K562 (cell line): ENCODE measurements around the gene RNF17. TPM values are rescaled to one million over a fixed set of nuclear protein-coding genes. Genes with fewer than 3 reads are reported as not detected.

ENCODE experiments used
- DNMT1 ChIP-seq: fragments of 450-650 bp; IDR thresholded peaks from 2 replicates; pipeline ENCODE4 v1.6.1; 2016; ENCODE audit warnings: antibody characterized with exemption, mild to moderate bottlenecking
- PHB2 ChIP-seq: fragments of 450-650 bp; IDR thresholded peaks from 2 replicates; pipeline ENCODE4 v1.6.1; 2017; ENCODE audit warnings: low read depth
- SOX6 ChIP-seq: fragments of 450-650 bp; IDR thresholded peaks from 2 replicates; pipeline ENCODE4 v1.6.1; 2014; ENCODE audit warnings: mild to moderate bottlenecking
- STAT5B ChIP-seq: fragments of 250-450 bp; sonication (Bioruptor Pico); IDR thresholded peaks from 2 replicates; pipeline ENCODE4 v1.8.0; 2021; ENCODE audit warnings: mild to moderate bottlenecking, inconsistent platforms
- TCF3 ChIP-seq: sonication (generic); formaldehyde crosslinking; IDR thresholded peaks from 2 replicates; pipeline ENCODE4 v1.4.0; 2020; ENCODE audit warnings: mild to moderate bottlenecking, missing genetic modification reagents
- ZSCAN29 ChIP-seq: fragments of 450-650 bp; IDR thresholded peaks from 2 replicates; pipeline ENCODE4 v1.6.1; 2017
- polyA plus RNA-seq, 8 experiments: library from polyadenylated mRNA; depleted of rRNA in 4 of 8; stranded (reverse) in 5 of 8; unstranded in 3 of 8; fragments of >200 nt; fragmentation: Nextera tagmentation in 2 of 8; fragmentation: Illumina TruSeq in 1 of 8; extraction: Ambion mirVana in 2 of 8; extraction: Trizol in 1 of 8; gene quantifications; 2 replicates each; pipeline versions ENCODE4 v1.2.1 to v1.2.3, GENCODE V29; 2011 to 2014; ENCODE audit warnings: inconsistent platforms in 1 of 8, missing spikeins in 1 of 8
- total RNA-seq, 7 experiments: library from RNA; depleted of rRNA in 6 of 7; stranded (reverse); fragments of >200 nt in 6 of 7; fragmentation: Illumina TruSeq in 2 of 7; extraction: Trizol in 2 of 7; gene quantifications; 2 replicates each; pipeline versions ENCODE4 v1.2.1 to v1.2.3, GENCODE V29; 2011 to 2021; ENCODE audit warnings: low replicate concordance in 1 of 7
- TF ChIP-seq, protein P1 (sequence below): sonication (generic); formaldehyde crosslinking; IDR thresholded peaks from 2 replicates; pipeline ENCODE4 v1.8.0; 2022; ENCODE audit warnings: mild to moderate bottlenecking, missing genetic modification reagents, borderline replicate concordance
- TF ChIP-seq, protein P2 (sequence below), 2 experiments: IDR thresholded peaks; 2 replicates each; pipeline ENCODE4 v1.6.1; 2012; ENCODE audit warnings: improper control_type of control experiment in 2 of 2, low read depth in 2 of 2, low read length in 2 of 2, borderline replicate concordance in 1 of 2
- TF ChIP-seq, protein P3 (sequence below): sonication (generic); formaldehyde crosslinking; IDR thresholded peaks from 2 replicates; pipeline ENCODE4 v1.8.0; 2022; ENCODE audit warnings: missing genetic modification reagents, mild to moderate bottlenecking, borderline replicate concordance

Gene RNF17
- total and polyA plus RNA-seq, 9 of the 15 experiments (the other 6 are each of a cell fraction or from before 2014, with no cell fraction given), result 0.11 to 0.90 (median 0.58) TPM

DNA sequence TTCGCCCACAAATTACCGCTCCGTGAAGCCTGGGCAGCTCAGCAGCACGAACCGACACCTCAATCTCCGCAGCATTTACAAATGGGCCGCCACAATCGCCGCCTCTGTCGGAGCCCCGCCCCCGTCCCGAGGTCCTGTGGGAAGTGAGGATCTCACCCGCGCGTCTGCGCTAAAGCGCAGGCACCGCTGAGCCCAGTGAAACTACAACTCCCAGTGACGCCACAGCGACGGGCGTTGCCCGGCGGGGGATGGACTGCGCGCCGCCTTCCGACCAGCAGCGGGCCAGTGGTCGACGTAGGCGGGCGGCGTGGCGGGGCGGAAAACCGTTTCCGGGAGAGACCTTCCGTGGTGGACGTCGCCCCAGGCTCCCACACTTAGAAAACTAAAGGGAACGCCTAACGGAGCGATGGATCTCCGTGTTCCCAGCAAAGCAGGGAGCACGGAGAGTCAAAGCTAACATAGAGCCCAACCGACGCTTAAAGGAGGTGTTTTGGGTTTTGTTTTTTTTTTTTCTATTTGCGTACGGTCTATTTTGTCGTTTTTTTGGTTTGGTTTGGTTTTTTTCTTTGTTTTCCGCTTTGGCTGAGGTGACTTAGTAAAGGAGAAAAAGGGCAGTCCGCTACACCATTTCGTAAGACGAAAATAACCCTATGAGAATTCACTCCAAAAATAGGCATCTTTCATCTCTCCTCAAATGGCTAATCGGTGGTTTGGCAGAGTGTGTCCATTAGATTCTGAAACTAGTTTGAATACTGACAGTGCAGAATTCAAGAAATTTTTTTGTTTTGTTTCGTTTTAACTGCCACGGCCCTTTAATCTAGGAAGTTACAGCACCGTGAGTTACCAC is 159.0 kb downstream of the RNF17 start (continued):
- TF ChIP-seq STAT5B (CRISPR knock-in tag) (no peak), TCF3 (CRISPR knock-in tag) (no peak), PHB2 (peak; percentile 47; the same call in 1 of the 2 replicates), SOX6 (no peak; the same call in 1 of the 2 replicates), ZSCAN29 (no peak), DNMT1 (no peak)
- TF ChIP-seq, protein P1, sequence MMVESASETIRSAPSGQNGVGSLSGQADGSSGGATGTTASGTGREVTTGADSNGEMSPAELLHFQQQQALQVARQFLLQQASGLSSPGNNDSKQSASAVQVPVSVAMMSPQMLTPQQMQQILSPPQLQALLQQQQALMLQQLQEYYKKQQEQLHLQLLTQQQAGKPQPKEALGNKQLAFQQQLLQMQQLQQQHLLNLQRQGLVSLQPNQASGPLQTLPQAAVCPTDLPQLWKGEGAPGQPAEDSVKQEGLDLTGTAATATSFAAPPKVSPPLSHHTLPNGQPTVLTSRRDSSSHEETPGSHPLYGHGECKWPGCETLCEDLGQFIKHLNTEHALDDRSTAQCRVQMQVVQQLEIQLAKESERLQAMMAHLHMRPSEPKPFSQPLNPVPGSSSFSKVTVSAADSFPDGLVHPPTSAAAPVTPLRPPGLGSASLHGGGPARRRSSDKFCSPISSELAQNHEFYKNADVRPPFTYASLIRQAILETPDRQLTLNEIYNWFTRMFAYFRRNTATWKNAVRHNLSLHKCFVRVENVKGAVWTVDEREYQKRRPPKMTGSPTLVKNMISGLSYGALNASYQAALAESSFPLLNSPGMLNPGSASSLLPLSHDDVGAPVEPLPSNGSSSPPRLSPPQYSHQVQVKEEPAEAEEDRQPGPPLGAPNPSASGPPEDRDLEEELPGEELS, result no peak
- TF ChIP-seq, protein P2, sequence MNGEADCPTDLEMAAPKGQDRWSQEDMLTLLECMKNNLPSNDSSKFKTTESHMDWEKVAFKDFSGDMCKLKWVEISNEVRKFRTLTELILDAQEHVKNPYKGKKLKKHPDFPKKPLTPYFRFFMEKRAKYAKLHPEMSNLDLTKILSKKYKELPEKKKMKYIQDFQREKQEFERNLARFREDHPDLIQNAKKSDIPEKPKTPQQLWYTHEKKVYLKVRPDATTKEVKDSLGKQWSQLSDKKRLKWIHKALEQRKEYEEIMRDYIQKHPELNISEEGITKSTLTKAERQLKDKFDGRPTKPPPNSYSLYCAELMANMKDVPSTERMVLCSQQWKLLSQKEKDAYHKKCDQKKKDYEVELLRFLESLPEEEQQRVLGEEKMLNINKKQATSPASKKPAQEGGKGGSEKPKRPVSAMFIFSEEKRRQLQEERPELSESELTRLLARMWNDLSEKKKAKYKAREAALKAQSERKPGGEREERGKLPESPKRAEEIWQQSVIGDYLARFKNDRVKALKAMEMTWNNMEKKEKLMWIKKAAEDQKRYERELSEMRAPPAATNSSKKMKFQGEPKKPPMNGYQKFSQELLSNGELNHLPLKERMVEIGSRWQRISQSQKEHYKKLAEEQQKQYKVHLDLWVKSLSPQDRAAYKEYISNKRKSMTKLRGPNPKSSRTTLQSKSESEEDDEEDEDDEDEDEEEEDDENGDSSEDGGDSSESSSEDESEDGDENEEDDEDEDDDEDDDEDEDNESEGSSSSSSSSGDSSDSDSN (IDR thresholded peaks at IDR 0.05; ENCODE audit: borderline replicate concordance in 1 of 2, low read depth in 2 of 2, low read length in 2 of 2), result 0 out of 4 replicates have a peak, but pooled peaks of 1 of the 2 experiments have one; percentile 64
- TF ChIP-seq, protein P3, sequence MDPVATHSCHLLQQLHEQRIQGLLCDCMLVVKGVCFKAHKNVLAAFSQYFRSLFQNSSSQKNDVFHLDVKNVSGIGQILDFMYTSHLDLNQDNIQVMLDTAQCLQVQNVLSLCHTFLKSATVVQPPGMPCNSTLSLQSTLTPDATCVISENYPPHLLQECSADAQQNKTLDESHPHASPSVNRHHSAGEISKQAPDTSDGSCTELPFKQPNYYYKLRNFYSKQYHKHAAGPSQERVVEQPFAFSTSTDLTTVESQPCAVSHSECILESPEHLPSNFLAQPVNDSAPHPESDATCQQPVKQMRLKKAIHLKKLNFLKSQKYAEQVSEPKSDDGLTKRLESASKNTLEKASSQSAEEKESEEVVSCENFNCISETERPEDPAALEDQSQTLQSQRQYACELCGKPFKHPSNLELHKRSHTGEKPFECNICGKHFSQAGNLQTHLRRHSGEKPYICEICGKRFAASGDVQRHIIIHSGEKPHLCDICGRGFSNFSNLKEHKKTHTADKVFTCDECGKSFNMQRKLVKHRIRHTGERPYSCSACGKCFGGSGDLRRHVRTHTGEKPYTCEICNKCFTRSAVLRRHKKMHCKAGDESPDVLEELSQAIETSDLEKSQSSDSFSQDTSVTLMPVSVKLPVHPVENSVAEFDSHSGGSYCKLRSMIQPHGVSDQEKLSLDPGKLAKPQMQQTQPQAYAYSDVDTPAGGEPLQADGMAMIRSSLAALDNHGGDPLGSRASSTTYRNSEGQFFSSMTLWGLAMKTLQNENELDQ, result no peak
